Stimulated activated CD4-positive, alpha-beta T cell treated with anti-CD3 and anti-CD28 coated beads, Interleukin-2, amount 100 ng/mL, for 24 hours (primary cell): ENCODE measurements around the gene CEL.

ENCODE experiments used
- DNase-seq, 2 donors: peaks; one replicate each; pipeline ENCODE4 v3.0.0-alpha.2; 2020

Gene CEL

DNA sequence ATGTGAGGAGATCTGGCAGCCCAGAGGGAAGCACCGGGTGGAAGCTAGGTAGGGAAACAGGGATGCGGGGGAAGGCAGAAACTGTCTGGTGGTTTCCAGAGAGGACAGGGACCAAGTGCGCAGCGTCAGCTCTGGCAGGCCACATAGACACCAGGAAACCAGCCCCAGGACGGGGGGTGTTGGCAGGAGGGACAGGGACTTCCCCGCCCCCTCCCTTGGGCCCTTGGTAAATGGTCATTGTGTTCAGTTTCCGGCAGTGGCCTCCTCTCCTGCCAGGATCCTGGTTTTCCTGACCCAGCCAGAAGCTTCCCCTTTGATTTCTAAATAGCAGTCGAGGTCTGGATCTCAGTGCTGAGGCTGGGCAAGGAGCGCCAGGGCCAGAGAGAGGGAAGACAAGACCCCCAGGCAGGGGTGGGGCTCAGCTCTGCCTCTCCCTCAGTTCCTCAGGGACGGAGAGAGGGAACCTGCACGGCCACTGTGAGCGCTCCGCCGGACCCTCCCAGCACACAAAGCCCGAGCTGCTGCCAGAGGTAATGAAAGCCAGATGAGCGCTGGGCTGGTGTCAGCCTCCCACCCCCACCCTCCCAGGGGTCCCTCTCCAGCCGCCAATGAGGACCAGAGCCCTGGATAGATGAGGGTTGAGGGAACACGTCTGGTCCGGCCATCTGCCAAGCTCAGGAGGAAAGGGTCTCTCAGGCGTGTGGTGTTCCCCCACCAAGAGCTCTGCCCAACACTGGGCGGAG, 57.5 kb downstream of the CEL start:
- no peak for DNase-seq

DNA sequence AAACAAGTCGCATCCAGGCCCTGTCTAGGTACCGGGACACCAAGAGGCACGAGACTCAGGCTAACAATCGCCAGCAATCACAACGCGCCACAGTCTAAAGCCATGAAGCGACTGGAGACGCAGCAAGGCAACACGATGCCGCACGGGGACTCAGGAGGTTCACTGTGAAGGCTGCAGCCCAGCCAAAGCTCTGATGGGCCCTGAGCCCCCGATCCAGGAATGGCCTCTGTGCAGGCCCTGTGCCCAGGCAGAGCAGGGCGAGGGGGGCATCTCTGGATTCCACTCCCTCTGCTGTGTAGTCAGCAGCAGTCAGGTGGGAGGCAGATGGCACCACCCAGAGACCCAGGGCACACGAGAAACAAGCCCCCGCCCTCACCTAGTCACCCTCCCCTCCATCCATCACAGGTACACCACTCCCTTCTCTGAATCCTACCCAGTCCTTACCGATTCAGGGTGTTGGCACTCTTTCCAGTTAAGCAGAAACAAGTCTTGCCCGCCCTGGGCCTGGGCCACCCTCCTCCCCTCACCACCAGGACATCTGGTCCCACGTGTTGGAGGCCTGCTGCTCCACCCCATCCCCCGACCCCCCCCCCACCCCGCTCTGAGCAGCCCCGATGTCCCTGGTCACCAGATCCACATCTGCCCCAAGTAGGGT, 58.2 kb downstream of the CEL start:
- DNase-seq: no peak

DNA sequence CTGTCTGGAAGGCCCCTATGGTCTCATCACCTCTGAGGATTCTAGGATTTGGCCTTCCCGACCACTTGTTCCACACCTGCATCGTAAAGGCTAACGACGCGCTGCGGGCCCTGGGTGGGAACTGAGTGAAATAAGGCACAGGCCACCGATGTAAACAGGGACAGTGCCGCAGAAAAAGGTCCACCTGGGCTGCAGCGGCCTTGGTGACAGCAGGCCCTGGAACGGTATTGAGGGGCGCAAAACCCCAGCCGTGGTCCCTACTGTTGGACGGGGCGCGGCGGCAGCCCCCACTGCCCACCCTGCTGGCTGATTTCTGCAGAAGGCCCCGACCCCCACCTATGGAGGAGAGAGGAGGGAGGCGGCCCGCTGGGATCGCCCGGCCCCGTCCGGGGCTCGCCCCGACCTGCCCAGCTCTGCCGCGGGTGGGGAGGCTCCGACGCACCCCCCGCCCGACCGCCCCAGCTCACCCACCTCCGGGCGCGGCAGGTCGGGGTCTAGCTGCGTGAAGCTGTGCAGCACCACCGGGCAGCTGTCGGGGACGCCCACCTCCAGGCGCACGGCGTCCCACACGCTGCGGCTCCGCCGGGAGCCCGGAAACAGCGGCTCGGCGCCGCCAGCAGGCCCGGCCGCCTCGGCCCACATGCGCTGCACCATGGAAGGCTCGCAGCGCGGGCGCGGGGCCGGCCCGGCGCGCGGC, 58.9 kb downstream of the CEL start:
- DNase-seq: peak in 1 of 2 donors; percentile 27
